Hematopoietic multipotent progenitor cell treated with erythropoietin and hydrocortisone succinate and interleukin-3 and kit ligand, for 4 days (in vitro differentiated cells): ENCODE measurements around the gene TMEM43.

Source experiments
- DNase-seq: peaks from one replicate; pipeline ENCODE4 v3.0.0-alpha.2; 2015

Gene TMEM43

DNA sequence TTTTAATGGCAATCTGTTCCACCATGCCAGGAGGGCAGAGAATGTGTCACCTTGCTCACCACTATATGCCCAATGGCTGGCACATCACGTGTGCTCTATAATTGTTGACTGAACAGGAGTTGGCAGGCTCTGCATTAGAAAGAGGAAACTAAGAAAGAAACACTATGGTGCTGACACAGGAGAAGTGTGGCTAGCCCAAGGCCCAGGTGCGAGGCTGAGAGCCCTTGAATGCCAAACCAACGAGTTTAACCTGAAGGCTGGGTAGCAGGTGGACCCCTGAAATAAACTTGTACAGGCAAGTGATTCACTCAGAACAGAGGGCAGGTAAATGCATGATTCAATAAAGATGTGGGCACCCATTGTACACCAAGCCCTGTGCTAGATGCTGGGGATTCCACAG is 2.6 kb upstream of the TMEM43 start:
- DNase-seq = no peak

DNA sequence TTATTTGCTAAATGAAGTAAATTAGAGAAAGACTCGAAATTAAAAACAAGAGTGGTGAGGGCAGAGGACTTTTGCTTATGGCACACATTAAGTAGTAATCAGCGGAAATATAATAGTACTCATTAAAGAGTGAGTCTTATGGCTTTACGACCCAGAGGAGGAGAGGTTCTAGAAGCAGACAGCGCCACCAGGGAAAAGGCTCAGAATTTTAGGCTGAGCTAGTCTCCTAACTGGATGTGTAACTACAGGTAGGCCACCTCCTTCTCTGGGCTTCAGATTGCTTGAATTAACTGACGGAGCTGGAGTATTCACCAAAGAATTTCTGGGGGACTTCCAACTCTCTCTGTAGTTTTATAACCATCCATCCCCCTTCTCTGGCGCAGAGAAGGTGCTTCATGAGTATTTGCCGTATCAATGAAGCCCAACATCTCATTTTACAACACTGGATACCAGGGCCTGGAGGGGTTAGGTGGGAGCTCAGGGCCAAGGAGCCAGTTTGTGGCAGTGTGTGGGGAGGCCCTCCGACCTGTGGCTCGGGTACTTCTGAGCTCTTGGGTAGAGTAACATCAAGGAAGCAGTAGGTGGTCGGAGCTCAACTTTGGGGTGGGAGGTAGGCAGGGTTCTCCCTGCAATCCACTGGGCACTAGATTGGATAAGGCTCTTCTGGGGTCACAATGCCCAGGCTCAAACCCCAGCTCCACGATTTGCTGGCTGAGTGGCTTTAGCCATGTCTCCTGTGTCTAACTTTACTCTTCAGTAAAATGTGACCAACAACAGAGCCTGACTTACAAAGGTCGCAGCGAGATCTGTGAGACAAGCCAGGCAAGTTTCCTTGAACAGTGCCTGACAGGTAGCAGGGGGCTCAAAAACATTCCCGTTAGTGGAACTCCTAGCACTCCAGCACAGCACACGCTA is 1.3 kb upstream of the TMEM43 start:
- no peak for DNase-seq

DNA sequence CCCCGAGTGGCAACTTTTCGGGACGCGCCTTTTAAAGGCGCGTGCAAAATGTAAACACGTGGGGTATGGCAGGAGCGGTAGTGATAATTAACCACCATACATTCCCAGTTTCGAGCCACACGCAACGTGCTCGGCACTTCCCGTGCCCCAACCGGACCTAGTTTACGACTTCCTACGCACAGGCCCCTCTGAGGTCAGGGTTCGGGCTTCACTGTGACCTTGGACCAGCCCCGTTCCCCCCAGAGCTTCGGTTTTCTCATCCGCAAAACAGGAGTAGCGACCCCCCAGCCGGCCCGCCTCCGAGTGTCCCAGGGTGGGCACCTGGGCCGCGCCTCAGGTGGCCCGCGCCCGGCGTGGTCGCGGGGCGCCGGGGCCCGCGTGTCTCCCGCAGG is 633 bp upstream of the TMEM43 start:
- DNase-seq = peak; percentile 93

DNA sequence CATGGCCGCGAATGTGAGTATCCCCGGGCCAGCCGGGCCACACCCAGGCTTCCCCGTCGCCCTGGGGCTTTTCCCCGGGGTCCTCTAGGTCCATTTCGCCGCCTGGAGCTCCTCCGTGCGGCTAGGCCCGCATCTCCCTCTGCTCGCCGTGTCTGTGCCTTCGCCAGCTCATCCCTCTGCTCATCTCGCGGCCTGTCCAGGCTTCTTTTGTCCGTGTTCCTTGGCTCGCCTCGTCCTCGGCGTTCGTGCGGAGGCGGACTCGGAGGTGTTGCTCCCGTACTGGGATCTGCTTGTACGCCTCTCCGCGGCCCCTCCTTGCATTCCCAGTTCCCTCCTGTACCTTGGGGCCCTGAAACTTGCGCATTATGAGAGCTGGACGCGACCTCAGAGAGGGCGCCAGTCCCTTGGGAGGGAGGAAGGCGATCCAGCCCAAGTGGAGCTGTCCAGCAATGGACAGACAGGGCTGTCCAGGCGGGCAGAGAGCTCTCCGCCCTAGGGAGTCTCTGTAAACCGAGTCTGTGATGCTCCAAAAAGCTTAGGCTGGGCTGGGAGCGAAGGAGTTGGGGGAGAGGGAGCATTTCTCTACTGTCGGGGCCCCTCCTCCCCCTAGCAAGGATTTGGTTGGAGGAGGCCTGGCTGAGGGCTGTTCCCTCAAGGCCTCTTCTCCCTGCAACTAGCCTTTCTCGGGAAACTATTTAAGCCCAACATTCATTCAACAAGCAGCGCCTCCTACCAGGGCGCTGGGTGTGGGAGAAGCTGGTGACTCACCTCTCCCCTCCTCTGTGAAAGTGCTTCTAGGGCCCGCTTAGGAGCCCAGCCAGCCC is 553 bp downstream of the TMEM43 start:
- DNase-seq = peak; percentile 89

DNA sequence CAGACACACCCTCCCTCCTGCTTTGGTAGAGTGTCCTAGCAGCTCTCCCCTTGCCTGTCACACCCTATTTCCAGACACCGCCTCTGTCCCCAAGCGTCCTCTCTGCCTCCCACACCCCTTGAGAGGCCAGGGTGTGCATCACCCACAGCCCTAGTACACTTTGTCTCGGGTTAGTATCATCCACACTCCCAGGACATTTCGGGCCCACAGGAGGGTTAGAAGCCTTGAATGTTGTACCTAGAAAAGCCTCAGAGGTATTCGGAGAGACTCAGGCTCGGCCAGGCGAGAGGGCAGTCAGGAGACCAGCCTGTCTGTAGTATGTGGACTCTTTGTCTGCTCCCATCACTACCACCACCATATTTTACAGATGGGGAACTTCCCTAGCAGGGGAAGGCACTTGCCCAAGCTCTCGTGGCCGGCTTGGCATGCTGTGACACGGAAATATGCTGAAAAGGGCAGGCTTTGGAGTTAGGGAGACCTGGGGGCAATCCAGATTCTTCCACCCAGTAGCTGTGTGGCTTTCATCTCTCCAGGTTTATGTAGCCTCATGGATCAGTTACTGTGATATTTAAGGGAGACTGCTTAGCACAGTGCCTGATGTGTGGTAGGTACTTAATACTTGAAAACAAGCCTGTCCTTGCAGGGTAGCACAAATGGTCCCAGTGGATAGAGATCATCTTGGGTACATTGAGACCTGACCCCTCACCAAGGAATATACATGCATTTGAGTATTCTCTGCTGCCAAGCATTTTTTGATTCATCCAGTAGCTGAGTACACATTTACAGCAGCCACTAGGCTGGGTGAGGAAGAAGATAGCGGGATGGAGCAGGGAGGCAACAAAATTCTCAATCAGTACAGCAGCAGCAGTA is 1.4 kb downstream of the TMEM43 start:
- no peak for DNase-seq

DNA sequence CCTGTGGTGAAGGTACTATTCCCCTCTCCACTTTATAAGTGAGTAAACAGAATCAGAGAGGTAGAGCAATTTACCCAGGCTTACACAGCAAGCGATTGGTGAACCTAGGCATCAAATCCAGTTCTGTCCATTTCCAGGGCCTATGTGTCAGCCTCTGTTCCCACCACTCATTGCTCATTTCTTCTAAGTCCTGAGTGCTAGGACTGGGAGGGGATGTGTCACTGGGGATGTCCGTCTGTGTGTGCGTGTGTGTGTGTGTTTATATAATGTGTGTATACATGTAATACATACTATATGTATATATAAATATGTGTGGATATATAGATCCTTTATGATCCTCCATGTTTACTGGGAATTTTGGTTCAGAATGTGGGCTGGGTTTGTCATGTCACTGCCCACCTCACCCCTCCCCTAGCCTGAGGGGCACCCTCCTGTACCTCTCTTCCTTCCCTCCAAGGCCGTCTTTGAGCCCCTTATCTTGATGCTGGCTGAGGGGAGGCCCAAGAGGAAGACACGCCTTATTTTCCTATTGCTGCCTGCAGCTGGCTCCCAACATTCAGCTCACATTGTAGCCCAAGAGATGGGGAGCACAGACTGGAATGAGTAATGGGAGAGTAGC is 2.1 kb downstream of the TMEM43 start:
- DNase-seq = no peak

DNA sequence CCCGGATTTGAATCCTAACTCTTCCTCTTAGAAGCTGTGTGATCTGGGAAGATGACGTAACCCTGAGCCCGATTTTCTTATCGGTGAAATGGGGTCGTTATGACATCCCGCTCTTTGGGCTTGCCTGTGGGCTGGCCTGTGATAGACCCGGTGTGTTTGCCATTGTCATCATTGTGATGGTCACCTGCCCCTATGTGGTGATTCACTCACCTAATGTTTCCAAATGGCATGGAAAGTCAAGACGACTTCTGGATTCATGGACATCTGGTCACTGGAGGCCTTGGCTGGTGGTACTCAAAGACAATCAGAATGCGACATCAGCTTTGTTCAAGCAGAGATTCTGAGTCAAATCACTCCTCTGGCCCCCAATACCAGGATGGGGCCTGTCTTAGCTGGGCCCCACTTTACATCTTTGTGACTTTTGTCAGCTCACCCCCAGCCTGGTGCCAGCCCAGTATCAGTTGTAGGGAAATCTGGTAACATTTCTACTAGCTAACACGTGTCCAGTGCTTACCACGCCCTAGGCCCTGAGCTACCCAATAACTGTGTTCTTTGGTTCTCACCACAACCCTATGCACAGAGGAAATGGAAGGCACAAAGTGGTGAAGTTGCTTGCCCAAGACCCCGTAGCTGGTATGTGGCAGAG is 2.8 kb downstream of the TMEM43 start:
- DNase-seq = no peak

DNA sequence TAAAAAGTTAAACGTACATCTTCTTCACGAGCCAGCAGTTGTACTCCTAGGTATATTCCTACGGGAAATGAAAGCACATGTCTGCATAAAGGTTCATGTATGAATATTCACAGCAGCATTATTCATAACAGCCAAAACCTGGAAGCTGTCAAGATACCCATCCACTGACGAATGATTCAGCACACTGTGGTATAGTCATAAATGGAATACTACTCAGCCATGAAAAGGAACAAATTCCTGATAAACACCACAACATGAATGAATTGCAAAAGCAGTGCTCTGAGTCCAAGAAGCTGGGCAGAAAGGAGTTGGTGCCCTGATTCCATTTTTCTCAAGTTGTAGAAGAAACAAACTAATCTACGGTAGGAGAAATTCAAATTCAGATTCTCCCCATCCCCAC is 3.9 kb downstream of the TMEM43 start:
- DNase-seq = no peak

DNA sequence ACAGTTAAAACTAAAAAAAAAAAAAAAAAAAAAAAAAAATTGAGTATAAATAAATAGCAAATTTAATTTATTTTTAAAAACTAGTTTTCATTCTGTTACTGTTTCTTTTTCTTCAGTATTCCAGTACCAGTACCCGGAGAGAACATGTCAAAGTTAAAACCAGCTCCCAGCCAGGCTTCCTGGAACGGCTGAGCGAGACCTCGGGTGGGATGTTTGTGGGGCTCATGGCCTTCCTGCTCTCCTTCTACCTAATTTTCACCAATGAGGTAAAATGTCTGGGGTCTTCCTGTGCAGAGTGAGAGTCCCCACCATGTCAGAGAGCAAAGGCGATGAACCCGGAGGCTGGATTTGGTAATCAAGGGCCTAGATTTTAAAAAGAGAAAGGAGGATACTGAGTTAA is 4.4 kb downstream of the TMEM43 start:
- no peak for DNase-seq

DNA sequence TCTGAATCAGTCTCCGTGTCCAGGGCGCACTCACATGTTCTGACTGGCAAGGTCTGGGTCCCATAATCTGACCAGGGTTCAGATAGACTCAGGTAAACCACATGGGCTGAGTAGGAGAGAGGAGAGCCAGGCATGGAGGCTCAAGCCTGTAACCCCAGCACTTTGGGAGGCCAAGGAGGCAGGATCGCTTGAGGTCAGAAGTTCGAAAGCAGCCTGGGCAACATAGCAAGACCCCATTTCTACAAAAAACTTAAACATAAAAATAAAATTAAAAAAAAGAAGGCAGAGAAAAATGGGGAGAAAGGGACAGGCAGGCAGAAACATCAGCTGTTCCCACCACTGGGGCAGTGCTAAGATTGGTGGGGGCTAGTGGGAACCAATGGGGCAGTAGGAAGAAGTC is 5.4 kb downstream of the TMEM43 start:
- DNase-seq = no peak

DNA sequence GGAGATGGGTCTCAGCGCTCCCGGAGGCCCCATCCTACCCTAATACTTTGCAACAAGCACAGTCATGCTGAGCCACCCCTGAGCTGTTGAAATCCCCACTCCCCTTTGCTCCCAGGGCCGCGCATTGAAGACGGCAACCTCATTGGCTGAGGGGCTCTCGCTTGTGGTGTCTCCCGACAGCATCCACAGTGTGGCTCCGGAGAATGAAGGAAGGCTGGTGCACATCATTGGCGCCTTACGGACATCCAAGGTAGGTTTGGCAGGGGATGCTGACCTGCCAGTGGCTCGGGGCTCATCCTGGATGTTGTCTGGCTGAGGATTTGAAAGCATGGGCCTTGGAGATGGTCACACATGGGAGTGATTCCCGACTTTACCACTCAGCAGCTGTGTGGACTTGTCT is 5.9 kb downstream of the TMEM43 start:
- DNase-seq = no peak

DNA sequence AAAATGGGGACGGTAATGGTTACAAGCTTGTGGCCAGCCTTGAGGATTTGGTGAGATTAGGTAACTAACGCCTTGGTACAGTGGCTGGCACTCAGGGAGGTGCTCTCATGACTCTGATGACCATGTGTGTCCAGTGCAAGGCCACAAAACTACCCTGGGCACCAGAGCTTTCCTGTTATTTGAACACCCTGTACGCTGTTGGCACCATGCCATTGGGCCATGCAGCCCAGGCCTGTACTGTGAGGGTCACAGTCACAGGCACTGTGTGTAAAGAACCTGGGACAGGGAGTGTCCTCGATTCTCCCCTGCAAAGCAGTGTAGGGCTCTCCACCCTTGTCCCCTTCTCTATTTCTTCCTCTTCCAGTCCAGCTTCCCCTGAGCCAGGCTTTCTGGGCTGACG is 6.3 kb downstream of the TMEM43 start:
- no peak for DNase-seq

DNA sequence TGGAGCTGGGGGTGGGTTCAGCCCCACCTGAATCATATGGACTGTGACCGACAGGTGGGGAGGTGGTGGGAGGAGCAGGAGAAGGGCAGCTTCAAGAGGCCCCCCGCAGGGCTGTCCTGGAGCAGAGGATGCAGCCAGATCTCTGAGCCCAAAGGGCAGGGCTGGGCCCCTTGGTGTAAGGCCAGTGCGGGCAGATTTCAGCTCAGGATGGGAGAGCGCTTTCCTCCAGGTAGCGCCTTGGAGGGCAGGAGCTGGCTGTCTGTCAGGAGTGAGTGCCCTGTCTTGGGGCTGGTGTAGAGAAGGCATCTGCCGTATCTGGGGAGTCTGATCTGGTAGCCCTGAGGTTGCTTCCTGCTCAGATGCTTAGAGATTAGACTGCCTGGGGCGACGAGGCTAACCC is 7.3 kb downstream of the TMEM43 start:
- no peak for DNase-seq

DNA sequence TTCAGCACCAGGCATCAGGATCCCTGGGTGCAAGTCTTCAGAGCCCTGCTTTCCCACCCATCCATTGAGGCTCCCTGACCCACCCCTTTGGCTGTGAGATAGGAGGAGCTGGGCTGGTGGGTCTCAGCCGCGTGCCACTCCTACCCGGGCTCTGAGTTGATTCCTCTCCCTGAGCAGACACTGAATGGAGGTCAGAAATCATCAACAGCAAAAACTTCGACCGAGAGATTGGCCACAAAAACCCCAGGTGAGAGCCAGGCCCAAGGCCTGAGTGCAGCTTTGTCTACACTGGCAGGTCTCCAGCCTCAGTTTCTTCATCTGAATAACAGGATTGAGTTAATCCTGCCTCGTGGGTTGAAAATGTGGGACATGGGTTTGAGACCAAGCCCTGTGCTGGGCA is 7.8 kb downstream of the TMEM43 start:
- DNase-seq = no peak

DNA sequence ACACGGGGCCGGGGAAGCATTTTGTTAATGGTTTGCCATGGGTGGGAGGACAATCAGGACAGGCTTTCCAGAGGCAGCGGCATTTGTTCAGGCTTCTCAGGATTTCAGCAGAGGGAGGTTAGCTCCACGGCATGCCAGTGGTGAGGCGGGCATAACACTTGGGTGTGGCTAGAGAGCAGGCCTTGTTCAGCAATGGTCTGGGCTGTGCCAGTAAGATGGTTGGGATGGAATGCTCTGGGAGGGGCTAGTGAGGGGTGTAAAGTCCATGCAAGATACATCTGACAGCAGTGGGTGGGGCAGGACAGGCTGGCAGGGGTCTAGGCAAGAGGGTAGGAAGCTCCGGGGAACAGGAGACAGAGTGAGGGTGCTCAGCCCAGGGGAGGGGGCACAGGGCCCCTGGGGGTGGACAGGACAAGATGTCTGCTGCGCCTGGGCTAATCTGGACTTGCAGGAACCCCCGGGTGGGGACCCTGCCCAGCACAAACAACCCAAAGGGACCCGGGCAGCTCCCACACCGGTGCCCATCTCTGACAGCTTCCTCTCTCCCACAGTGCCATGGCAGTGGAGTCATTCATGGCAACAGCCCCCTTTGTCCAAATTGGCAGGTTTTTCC is 8.4 kb downstream of the TMEM43 start:
- no peak for DNase-seq

DNA sequence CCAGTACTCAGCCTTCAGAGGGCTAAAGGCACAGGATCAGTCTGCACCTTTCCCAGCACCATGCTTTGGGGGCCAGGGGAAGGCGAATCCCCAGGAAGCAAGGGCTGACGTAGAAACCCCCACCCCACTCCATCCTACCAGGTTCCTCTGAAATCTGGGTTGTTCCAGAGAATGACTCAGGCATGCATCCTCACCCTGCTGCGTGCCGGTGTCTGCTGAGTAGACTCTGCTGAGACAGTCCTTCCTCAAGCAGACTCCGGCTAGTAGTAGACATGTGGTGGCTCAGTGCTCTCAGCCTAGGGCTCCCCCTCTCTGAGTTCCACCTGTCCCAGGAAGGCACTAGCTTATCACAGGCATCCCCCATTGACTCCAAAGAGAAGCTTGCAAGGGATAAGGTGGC is 9.0 kb downstream of the TMEM43 start:
- no peak for DNase-seq

DNA sequence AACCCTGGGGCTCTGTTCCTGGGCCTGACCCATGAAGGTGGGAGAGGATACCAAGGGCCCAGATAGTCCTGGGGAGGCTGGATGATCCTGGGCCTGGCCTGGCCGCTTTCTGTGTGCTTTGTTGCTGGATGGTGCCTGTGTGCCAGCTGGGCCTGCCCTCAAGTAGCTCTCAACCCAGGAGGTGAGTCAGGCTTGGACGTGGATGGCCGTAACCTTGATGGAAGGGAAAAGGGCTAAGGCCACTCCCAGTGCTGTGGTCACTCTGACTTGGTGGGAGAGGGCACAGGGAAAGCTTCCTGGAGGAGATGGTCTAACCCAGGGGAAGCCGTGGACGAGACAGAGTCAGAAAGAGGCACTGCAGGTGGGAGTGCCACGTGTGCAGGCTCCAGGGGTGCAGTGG is 9.4 kb downstream of the TMEM43 start:
- no peak for DNase-seq

DNA sequence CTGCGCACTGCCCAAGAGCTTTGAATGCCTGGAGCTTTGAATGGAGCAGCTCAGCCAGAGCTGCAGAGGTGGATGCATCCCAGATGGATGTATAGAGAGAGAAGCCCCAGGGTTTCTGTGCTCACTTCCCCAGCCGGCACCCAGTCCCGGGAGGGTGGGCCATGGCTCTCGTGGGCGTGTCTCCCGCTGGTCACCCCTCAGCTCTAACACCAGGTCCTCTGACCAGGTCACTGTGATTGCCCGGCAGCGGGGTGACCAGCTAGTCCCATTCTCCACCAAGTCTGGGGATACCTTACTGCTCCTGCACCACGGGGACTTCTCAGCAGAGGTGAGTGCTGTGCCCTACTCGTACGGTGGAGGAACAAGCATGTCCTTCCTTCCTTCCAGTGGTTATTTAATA is 10.7 kb downstream of the TMEM43 start:
- no peak for DNase-seq

DNA sequence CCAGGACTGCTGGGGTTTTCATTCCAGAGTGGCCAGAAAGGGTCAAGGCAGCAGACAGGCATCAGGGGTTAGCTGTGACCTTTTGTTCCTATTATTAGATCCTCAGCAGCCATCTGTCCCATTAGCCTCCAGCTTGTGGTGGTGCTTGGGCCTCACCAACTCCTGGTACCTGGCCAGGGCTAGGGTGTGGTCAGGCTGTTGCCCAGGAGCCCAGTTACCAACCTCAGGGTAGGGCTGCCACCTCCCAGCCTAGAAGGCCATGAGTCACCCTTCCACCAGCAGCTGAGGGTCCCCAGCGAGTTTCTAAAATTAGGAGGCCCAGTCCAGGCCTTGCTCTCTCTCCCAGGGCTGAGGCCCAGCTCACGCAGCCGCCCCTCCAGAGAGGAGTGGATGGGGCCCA is 12.2 kb downstream of the TMEM43 start:
- no peak for DNase-seq

DNA sequence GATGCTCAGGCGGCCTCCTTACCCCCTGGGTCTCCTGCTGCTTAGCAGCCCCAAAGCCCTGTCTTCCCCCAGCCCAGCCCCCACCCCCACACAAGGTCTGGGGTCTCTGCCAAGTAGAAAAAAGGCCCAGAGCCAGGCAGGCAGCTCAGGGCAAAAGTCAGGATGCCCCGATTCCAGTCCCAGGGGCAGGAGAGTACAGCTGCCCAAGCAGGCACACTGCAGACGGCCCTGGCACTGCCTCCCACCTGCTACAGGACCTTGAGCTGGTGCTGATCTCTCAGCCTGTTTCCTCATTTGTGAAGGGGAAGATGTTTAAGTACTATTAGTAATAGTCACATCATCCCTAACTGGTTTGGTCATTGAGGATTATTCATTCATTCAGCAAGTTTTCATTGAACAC is 12.6 kb downstream of the TMEM43 start:
- no peak for DNase-seq

DNA sequence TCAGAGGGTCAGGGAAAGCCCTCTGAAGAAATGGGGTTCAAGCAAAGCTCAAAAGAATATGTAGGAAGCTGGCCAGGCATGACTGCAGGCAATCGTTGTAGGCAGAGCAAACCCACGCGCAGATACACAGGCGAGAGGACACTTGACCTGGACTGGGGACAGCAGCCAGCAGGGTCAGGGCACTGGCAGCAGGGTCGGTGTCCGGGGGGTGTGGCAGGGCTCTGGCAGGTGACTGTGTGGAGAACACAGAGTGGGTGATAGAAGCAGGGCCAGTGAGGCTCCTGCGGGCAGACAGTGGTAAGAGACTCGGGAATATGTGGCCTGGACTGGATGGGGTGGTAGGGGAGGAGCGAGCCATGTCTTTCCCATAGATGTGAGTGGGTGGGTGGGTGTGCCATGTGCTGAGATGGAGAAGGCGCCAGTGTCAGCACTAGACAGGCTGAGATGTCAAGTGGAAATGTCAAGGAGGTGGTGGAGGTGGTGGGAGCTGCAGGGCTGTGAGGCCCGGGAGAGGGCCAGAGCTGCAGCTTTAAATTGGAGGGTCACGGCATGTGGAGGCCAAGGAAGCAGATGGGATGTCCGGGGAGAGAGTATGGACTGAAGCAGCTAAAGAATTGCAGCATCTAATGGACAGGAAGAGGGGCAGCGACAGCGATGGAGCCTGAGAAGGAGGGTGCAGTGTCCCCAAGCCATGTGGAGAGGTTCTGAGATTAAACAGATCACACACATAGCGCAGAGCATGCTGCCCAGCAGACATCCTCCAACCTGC is 13.4 kb downstream of the TMEM43 start:
- no peak for DNase-seq
